GM19043 (cell line): ENCODE results near the gene IDUA.

Experiments used
- ATAC-seq: cut with Tn5 transposase; IDR thresholded peaks from one replicate; pipeline ENCODE4 v1.9.1; 2021; ENCODE audit warnings: low read depth; ENCODE audit not compliant: unreplicated experiment

Gene IDUA

DNA sequence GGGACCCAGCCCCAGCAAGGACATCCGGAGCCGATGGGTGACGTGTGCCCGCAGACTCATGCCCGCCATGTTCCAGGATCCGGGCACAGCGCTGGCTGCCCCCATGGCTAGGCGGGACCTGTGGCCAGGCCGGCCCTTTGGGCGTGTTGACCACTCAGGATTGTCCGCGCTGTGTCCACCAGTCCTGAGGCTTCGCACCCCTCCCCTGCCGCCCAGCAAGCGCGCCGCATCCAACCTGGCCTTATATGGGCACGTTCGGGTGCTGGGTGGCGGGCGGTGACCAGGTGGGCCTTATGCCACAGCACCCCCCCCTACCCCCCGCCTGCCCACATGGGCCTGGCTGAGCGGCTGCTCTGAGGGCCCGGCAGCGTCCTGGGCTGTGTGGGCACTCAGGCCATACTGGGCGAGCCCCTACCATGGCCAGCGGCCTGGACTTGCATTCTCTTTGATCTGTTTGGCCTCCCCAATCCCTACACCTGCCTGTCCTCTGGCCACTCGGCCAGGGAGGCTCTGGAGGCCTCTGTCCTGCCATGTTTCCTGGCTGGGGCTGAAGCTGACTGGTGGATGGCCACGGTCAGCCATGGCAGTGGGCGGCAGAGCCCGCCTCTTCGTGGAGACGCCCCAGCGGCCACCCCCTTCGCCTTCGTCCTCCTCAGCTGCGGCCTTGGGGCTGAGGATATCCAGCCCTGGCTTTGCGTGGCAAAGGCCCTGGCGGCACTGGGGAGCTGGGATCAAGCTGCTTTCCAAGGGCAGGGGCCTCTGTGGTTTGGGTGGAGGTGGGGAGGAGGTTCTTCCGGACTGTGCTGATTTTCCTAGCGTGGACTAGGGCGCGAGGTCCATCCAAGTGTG, 26.6 kb downstream of the IDUA start:
- ATAC-seq: no peak

DNA sequence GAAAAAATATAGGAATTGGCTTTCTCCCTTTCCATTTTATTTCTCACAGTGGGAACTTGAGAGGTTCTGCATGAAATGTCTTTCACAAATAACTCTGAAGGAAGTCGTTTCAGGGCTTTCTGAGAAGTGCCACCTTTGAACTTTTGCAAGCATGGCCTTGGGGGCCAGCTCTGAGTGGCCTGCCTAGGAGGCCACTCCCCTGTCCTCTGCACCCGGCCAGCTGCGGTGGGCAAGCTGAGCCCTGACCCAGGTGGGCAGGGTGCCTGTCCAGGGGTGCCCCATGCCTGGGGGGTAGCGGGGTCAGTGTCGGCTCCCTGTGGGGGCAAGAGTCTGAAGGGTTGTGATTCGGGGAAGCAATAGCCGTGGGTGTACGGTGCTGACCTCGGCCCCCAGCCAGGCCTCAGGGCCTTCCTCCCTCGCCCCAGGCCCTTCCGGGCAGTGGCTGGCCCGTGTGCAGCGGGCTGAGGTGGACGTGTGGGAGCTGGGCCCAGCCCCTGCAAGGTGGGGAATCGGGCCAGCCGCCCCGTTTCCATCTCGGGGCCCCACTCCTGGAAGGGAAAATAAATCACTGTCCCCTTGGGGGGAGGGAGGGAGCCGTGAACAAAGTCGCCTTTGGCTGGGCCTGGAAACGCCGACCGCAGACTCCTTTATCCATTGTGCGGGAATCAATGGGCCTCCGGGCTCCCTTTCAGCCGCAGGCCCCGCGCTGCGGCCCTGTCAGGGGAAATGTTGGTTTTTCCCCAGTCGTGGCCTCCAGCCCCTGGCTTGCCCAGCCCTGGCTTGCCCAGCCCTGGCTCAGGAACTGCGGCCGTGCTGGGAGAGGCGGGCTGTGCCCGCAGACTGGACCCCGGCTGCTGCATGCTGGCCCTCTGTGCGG, 27.7 kb downstream of the IDUA start:
- no peak for ATAC-seq

GRCh38 chr4:1015179-1015578, 28.3 kb downstream of the IDUA start:
- ATAC-seq: no peak

- ATAC-seq: no peak
Measured at GRCh38 chr4:1015746-1016145, 28.9 kb downstream of the IDUA start.

GRCh38 chr4:1017211-1017610, 30.4 kb downstream of the IDUA start:
- ATAC-seq: no peak

DNA sequence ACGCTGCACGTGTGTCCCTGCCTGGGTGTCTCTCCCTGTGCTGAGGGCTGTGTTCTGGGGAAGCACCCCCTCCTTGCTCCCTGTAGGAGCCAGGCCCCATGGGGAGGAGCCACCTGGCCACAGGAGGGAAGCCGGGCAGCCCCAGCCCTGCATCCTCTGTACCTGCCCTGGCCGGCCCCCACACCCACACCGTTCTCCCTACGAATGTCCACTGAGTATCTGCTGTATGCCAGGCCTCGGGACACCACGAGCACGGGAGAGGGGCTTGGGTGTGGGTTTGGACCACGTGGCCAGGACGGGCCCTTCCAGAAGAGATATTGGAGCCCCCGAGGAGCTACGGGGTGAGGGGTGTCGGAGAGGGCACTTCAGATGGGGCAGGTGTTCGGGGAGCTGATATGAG, 30.9 kb downstream of the IDUA start:
- no peak for ATAC-seq

- ATAC-seq: no peak
Measured at GRCh38 chr4:1018147-1019020, 31.5 kb downstream of the IDUA start.

GRCh38 chr4:1019320-1019719, 32.5 kb downstream of the IDUA start:
- ATAC-seq: no peak

DNA sequence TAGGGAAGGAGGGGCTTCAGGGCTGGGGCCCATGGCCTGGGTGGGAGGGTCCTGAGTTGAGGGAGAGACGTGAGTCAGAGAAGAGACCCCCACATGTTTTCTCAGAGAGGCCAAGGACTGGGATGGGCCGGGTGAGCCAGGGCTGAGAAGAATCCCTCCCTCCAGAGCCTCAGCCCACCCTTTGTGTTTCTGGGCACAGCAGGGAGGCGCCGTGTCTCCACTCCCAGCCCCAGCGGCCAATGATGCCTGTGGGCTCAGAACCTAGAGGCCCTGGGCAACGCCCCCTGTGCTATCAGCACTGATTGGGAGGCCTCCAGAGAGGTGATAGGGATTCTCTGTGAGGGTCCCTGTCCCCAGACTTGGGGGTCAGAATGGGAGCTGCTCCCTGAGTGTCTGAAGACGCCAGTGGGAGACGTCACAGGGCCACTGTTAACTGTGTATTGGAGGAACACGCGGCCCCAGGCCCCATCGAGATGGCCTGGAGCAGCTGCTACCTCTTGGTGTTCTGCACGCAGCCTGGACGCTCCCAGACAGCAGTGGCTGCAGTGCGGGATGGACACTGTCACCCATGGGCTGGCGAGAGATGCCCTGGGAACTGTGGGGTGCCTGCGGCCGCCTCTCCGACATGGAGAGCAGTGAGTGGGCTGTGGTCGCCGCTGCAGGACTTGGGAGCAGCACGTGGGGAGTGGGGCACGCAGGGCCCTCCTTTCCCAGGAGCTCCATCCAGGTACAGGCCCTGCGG, 33.1 kb downstream of the IDUA start:
- ATAC-seq: no peak

DNA sequence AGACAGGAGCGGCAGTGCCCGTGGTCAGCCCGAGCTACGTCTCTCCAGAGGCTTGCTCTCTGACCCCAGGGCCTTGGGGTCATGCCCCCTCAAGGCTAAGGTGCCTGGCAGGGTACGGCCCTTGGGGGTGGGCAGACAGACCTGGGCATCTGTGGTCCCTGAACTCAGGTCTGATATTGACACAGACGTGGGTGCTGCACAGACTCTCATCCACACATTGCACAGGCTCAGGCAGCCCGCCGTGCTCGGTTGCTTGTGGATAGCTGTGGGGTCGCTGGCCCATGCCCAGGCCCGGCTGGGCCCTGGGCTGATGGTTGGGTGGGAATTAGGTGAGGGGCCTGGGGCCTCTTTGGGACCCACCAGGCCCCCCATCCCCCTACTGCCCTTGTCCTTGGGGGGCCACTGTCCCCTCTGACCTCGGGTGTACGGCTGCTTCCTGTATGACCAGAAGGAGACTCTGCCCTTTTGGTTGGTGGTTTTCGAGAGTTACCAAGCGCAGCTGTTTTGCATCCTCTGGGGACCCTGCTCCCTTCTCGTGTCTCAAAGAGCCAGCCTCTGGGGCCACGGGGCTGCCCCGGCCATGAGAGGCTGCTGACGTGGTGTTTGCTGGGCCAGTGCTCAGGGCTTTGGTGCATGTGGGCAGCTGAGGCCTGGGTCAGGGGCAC, 34.7 kb downstream of the IDUA start:
- ATAC-seq: peak; percentile 78

- no peak for ATAC-seq
Measured at GRCh38 chr4:1022051-1022738, 35.4 kb downstream of the IDUA start.

- no peak for ATAC-seq
Measured at GRCh38 chr4:1022739-1023066, 35.9 kb downstream of the IDUA start.

GRCh38 chr4:1023075-1023640, 36.3 kb downstream of the IDUA start:
- no peak for ATAC-seq

DNA sequence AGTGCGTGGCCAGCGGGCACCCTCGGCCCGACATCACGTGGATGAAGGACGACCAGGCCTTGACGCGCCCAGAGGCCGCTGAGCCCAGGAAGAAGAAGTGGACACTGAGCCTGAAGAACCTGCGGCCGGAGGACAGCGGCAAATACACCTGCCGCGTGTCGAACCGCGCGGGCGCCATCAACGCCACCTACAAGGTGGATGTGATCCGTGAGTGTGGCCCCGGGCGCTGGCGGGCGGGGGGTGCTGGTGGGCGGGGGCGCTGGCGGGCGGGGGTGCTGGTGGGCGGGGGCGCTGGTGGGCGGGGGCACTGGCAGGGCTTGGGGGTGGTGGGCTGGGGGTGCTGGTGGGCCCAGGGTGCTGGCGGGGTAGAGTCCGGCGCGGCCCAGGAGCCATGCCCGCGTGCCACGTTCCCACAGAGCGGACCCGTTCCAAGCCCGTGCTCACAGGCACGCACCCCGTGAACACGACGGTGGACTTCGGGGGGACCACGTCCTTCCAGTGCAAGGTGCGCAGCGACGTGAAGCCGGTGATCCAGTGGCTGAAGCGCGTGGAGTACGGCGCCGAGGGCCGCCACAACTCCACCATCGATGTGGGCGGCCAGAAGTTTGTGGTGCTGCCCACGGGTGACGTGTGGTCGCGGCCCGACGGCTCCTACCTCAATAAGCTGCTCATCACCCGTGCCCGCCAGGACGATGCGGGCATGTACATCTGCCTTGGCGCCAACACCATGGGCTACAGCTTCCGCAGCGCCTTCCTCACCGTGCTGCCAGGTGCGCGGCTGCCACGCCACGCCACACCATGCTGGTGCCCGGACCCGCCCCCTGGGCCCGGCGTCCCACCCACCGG, 37.3 kb downstream of the IDUA start:
- no peak for ATAC-seq

DNA sequence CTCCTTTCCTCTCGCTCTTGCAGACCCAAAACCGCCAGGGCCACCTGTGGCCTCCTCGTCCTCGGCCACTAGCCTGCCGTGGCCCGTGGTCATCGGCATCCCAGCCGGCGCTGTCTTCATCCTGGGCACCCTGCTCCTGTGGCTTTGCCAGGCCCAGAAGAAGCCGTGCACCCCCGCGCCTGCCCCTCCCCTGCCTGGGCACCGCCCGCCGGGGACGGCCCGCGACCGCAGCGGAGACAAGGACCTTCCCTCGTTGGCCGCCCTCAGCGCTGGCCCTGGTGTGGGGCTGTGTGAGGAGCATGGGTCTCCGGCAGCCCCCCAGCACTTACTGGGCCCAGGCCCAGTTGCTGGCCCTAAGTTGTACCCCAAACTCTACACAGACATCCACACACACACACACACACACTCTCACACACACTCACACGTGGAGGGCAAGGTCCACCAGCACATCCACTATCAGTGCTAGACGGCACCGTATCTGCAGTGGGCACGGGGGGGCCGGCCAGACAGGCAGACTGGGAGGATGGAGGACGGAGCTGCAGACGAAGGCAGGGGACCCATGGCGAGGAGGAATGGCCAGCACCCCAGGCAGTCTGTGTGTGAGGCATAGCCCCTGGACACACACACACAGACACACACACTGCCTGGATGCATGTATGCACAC, 38.2 kb downstream of the IDUA start:
- no peak for ATAC-seq

DNA sequence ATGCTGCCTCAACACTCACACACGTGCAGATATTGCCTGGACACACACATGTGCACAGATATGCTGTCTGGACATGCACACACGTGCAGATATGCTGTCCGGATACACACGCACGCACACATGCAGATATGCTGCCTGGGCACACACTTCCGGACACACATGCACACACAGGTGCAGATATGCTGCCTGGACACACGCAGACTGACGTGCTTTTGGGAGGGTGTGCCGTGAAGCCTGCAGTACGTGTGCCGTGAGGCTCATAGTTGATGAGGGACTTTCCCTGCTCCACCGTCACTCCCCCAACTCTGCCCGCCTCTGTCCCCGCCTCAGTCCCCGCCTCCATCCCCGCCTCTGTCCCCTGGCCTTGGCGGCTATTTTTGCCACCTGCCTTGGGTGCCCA, 39.3 kb downstream of the IDUA start:
- ATAC-seq: peak; percentile 51

DNA sequence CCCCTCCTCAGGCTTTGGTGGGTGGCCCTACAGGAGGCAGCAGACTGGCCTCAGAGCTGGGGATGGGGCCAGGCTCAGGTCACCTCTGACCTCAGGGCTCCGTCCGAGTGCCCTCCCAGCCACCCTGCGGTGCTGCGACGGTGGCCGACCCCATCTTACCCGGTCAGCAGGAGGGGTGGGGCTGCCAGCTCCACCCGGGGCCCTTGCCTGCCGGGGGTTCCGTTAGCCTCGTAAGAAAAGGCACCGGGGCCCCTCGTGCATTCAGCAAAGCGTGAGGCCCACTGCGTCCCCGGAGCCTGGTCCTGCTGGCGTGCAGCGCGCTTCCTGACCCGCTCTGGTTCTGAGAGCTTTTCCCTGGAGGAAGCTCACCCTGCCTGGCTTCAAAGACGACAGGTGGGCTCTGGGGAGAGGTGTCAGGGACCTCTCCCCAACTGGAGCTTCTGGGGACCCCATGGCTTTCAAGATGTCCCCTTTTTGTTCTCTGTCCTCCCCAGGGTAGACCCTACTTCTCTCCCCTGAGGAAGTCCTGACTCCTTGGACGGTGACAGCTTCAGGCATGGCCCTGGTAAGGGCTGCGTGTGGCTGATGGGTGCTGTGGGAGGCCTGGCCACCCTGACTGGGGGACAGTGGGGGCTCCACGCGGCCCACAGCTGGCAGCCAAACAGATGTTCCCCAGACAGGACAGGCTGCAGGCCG, 40.5 kb downstream of the IDUA start:
- ATAC-seq: no peak
